SK-N-SH treated with all-trans-retinoic acid at 6 μM for 48 hours (cell line): ENCODE measurements around the gene PTH.

Experiments
- ATAC-seq: fragments of 200-7000 bp; cut with Tn5 transposase; 3 replicates; pipeline ENCODE4 v1.9.1; 2020; ENCODE audit warnings: mild to moderate bottlenecking, moderate library complexity
- CREB5 ChIP-seq: fragments of 250-450 bp; sonication (Bioruptor Pico); IDR thresholded peaks from 2 replicates; pipeline ENCODE4 v1.5.1; 2020; ENCODE audit warnings: low read depth, mild to moderate bottlenecking, moderate library complexity
- CSRNP3 ChIP-seq: fragments of 250-450 bp; sonication (Bioruptor Pico); IDR thresholded peaks from 2 replicates; pipeline ENCODE4 v1.5.1; 2021; ENCODE audit warnings: mild to moderate bottlenecking, moderate library complexity
- ESRRG ChIP-seq: fragments of 250-450 bp; sonication (Bioruptor Pico); IDR thresholded peaks from 2 replicates; pipeline ENCODE4 v1.6.1; 2021; ENCODE audit warnings: mild to moderate bottlenecking
- GLIS3 ChIP-seq: fragments of 250-450 bp; sonication (Bioruptor Pico); IDR thresholded peaks from 2 replicates; pipeline ENCODE4 v1.5.0; 2020; ENCODE audit warnings: mild to moderate bottlenecking, moderate library complexity
- ISL1 ChIP-seq: fragments of 250-450 bp; sonication (Bioruptor Pico); IDR thresholded peaks from 2 replicates; pipeline ENCODE4 v2.1.2; 2022; ENCODE audit warnings: mild to moderate bottlenecking, moderate library complexity
- OSR1 ChIP-seq: fragments of 250-450 bp; sonication (Bioruptor Pico); IDR thresholded peaks from 2 replicates; pipeline ENCODE4 v1.8.0; 2022; ENCODE audit warnings: moderate library complexity, mild to moderate bottlenecking, inconsistent platforms
- PPARA ChIP-seq: fragments of 250-450 bp; sonication (Bioruptor Pico); IDR thresholded peaks from 2 replicates; pipeline ENCODE4 v1.5.0; 2020; ENCODE audit warnings: mild to moderate bottlenecking, borderline replicate concordance
- RARB ChIP-seq: fragments of 250-450 bp; sonication (Bioruptor Pico); IDR thresholded peaks from 2 replicates; pipeline ENCODE4 v1.8.0; 2021; ENCODE audit warnings: mild to moderate bottlenecking, moderate library complexity
- SNAI2 ChIP-seq: fragments of 250-450 bp; sonication (Bioruptor Pico); IDR thresholded peaks from 2 replicates; pipeline ENCODE4 v1.5.0; 2020; ENCODE audit warnings: mild to moderate bottlenecking, moderate library complexity
- TCF4 ChIP-seq: fragments of 250-450 bp; sonication (Bioruptor Pico); IDR thresholded peaks from 2 replicates; pipeline ENCODE4 v1.8.0; 2021; ENCODE audit warnings: mild to moderate bottlenecking, moderate library complexity, borderline replicate concordance
- TOX ChIP-seq: fragments of 250-450 bp; sonication (Bioruptor Pico); IDR thresholded peaks from 2 replicates; pipeline ENCODE4 v1.8.0; 2021; ENCODE audit warnings: mild to moderate bottlenecking, moderate library complexity, borderline replicate concordance
- ZC3H10 ChIP-seq: fragments of 250-450 bp; sonication (Bioruptor Pico); IDR thresholded peaks from 2 replicates; pipeline ENCODE4 v1.5.1; 2021; ENCODE audit warnings: mild to moderate bottlenecking, moderate library complexity
- ZFP3 ChIP-seq: fragments of 250-450 bp; sonication (Bioruptor Pico); IDR thresholded peaks from 2 replicates; pipeline ENCODE4 v1.5.0; 2020; ENCODE audit warnings: mild to moderate bottlenecking, moderate library complexity
- ZFP30 ChIP-seq: fragments of 450-650 bp; formaldehyde crosslinking; IDR thresholded peaks from 2 replicates; pipeline ENCODE4 v1.5.0; 2022; ENCODE audit warnings: mild to moderate bottlenecking, moderate library complexity
- ZNF565 ChIP-seq: fragments of 450-650 bp; formaldehyde crosslinking; conservative IDR thresholded peaks from 2 replicates; pipeline ENCODE4 v1.5.0; 2020; ENCODE audit warnings: low read depth, mild to moderate bottlenecking, moderate library complexity
- ZNF8 ChIP-seq: fragments of 450-650 bp; formaldehyde crosslinking; IDR thresholded peaks from 2 replicates; pipeline ENCODE4 v1.5.0; 2020; ENCODE audit warnings: mild to moderate bottlenecking, moderate library complexity
- TF ChIP-seq, protein P1 (sequence below): fragments of 250-450 bp; sonication (Bioruptor Pico); IDR thresholded peaks from 2 replicates; pipeline ENCODE4 v1.5.0; 2020; ENCODE audit warnings: mild to moderate bottlenecking, moderate library complexity
- TF ChIP-seq, protein P2 (sequence below): fragments of 250-450 bp; sonication (Bioruptor Pico); IDR thresholded peaks from 2 replicates; pipeline ENCODE4 v1.8.0; 2020; ENCODE audit warnings: mild to moderate bottlenecking, moderate library complexity, borderline replicate concordance
- TF ChIP-seq, protein P3 (sequence below): fragments of 250-450 bp; sonication (Bioruptor Pico); IDR thresholded peaks from 2 replicates; pipeline ENCODE4 v1.8.0; 2021; ENCODE audit warnings: low read depth, mild to moderate bottlenecking, moderate library complexity, borderline replicate concordance

Gene PTH

DNA sequence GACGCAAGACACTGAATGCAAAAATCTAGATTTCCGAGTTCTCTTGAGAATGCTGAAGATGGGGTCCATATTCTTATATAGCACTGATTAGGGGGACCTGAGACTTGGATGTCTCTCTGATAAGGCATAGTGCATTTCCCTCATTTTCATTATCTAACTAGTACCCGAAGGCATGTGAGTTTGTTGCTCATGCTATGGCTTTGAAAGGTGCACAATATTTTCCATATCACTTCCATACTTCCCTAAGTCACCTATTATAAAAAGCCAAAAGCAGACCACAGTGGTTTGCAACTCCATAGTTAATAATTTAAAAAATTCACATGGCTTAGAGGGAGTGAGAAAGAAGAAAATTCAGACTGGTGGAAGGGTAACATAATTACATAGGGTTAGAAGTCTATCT is 34.5 kb downstream of the PTH start (continued):
- TF ChIP-seq CREB5 (CRISPR knock-in tag), result no peak

GRCh38 chr11:13450832-13451397 is 44.9 kb downstream of the PTH start:
- TF ChIP-seq ZNF565 (CRISPR knock-in tag) (no peak), ZFP30 (CRISPR knock-in tag) (no peak), TOX (CRISPR knock-in tag) (no peak), ESRRG (CRISPR knock-in tag) (no peak)
- TF ChIP-seq, protein P1, sequence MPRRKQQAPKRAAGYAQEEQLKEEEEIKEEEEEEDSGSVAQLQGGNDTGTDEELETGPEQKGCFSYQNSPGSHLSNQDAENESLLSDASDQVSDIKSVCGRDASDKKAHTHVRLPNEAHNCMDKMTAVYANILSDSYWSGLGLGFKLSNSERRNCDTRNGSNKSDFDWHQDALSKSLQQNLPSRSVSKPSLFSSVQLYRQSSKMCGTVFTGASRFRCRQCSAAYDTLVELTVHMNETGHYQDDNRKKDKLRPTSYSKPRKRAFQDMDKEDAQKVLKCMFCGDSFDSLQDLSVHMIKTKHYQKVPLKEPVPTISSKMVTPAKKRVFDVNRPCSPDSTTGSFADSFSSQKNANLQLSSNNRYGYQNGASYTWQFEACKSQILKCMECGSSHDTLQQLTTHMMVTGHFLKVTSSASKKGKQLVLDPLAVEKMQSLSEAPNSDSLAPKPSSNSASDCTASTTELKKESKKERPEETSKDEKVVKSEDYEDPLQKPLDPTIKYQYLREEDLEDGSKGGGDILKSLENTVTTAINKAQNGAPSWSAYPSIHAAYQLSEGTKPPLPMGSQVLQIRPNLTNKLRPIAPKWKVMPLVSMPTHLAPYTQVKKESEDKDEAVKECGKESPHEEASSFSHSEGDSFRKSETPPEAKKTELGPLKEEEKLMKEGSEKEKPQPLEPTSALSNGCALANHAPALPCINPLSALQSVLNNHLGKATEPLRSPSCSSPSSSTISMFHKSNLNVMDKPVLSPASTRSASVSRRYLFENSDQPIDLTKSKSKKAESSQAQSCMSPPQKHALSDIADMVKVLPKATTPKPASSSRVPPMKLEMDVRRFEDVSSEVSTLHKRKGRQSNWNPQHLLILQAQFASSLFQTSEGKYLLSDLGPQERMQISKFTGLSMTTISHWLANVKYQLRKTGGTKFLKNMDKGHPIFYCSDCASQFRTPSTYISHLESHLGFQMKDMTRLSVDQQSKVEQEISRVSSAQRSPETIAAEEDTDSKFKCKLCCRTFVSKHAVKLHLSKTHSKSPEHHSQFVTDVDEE (CRISPR knock-in tag), result no peak
- TF ChIP-seq, all 23 proteins: peak for 0
- ATAC-seq, result no peak

GRCh38 chr11:13449522-13449921 is 46.3 kb downstream of the PTH start:
- no peak for ATAC-seq
- TF ChIP-seq RARB (no peak), OSR1 (CRISPR knock-in tag) (no peak), ZNF8 (CRISPR knock-in tag) (no peak), TCF4 (CRISPR knock-in tag) (no peak), CSRNP3 (CRISPR knock-in tag) (no peak), ZFP3 (CRISPR knock-in tag) (no peak), TOX (CRISPR knock-in tag) (no peak), GLIS3 (CRISPR knock-in tag) (no peak), ZFP30 (CRISPR knock-in tag) (no peak), CREB5 (CRISPR knock-in tag) (no peak)
- TF ChIP-seq, protein P2, sequence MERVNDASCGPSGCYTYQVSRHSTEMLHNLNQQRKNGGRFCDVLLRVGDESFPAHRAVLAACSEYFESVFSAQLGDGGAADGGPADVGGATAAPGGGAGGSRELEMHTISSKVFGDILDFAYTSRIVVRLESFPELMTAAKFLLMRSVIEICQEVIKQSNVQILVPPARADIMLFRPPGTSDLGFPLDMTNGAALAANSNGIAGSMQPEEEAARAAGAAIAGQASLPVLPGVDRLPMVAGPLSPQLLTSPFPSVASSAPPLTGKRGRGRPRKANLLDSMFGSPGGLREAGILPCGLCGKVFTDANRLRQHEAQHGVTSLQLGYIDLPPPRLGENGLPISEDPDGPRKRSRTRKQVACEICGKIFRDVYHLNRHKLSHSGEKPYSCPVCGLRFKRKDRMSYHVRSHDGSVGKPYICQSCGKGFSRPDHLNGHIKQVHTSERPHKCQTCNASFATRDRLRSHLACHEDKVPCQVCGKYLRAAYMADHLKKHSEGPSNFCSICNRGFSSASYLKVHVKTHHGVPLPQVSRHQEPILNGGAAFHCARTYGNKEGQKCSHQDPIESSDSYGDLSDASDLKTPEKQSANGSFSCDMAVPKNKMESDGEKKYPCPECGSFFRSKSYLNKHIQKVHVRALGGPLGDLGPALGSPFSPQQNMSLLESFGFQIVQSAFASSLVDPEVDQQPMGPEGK (CRISPR knock-in tag), result no peak

DNA sequence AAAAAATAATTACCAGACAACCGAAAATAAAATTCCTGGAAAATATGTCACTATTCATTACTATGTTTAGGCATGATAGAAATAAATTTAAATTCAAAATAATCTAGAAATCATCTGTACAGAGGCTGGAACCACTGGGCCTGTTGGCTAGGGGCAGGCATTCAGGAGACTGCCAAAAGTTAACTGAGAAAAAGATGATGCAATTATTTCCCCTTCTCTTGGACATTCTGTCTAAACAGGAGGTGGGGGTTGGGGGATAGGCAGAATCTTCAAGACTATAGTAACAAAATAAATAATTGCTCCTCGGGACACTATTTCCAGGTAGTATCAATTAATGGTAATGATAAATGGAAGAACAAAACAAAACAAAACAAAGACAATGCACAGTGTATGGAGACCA is 46.9 kb downstream of the PTH start:
- ATAC-seq, result no peak
- no peak for TF ChIP-seq OSR1 (CRISPR knock-in tag)
- TF ChIP-seq TCF4 (CRISPR knock-in tag), result no peak
- TF ChIP-seq, all 23 proteins: peak for 0

DNA sequence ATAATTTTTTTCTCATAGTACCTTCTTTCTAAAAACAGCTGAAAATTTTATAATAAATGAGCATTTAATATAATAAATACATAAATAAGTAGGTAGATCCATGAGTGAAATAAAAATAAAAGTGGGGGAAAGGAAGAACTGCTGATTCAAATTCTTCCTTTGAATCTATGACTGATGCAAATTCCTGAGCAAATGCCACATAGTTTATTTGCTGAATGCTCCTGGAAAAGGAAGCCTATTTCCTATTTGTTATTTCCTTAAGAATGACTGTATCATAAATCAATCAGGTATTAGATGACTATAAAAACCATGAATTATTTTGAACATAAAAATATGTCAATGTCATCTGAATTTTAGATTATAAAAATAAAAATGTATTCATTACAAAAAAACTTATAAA is 49.4 kb downstream of the PTH start:
- peak; percentile 46; the same call in 1 of the 3 replicates for ATAC-seq
- no peak for TF ChIP-seq ESRRG (CRISPR knock-in tag)
- TF ChIP-seq ZC3H10 (CRISPR knock-in tag), result no peak
- TF ChIP-seq RARB, result no peak
- TF ChIP-seq, protein P3, sequence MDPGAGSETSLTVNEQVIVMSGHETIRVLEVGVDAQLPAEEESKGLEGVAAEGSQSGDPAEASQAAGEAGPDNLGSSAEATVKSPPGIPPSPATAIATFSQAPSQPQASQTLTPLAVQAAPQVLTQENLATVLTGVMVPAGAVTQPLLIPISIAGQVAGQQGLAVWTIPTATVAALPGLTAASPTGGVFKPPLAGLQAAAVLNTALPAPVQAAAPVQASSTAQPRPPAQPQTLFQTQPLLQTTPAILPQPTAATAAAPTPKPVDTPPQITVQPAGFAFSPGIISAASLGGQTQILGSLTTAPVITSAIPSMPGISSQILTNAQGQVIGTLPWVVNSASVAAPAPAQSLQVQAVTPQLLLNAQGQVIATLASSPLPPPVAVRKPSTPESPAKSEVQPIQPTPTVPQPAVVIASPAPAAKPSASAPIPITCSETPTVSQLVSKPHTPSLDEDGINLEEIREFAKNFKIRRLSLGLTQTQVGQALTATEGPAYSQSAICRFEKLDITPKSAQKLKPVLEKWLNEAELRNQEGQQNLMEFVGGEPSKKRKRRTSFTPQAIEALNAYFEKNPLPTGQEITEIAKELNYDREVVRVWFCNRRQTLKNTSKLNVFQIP (CRISPR knock-in tag), result no peak
- no peak for TF ChIP-seq ZNF565 (CRISPR knock-in tag)
- no peak for TF ChIP-seq PPARA (CRISPR knock-in tag)
- TF ChIP-seq ZNF8 (CRISPR knock-in tag), result no peak
- no peak for TF ChIP-seq SNAI2 (CRISPR knock-in tag)
- TF ChIP-seq ISL1, result no peak
- no peak for TF ChIP-seq GLIS3 (CRISPR knock-in tag)
- TF ChIP-seq, protein P1 (CRISPR knock-in tag), result no peak
